ENCODE measurements around the gene EDIL3. TPM values are rescaled to one million over a fixed set of nuclear protein-coding genes. Genes with fewer than 3 reads are reported as not detected.

EDIL3 gene
- total RNA-seq, 1 experiment from 2014 or later = 0.32 TPM

GRCh38 chr5:84379749-84380148 is 4.9 kb downstream of the EDIL3 start:
- ChIA-PET POLR2A (no interaction called here), CTCF (no interaction called here)
- no peak overlapping the region for H3K4me2 ChIP-seq (ENCODE audit: low read length)

GRCh38 chr5:84378961-84379360 is 5.7 kb downstream of the EDIL3 start:
- DNase-seq (ENCODE audit: low read depth, low spot score) (no peak), ATAC-seq (no peak)
- no peak overlapping the region for H2AFZ ChIP-seq (ENCODE audit: low read depth, low read length, poor library complexity, severe bottlenecking)
- H3K4me3 ChIP-seq (replicated peaks in 1 of 2; ENCODE audit: low read depth in 1 of 2, low read length in 2 of 2) = no peak overlapping the region
- H3K9me3 ChIP-seq (ENCODE audit: control insufficient read depth in 1 of 2, insufficient read depth in 1 of 2, low read depth in 1 of 2, low read length in 2 of 2) = no peaks in the 10 kb centered on the region
- no peaks in the 10 kb centered on the region for H3K36me3 ChIP-seq (ENCODE audit: control insufficient read depth in 1 of 2, insufficient read depth in 2 of 2, low read length in 2 of 2)
- H4K20me1 ChIP-seq (ENCODE audit: insufficient read depth) = no peaks in the 10 kb centered on the region
- intact Hi-C loops (cut with micrococcal nuclease) = no loop called here
- no peaks in the 10 kb centered on the region for H3K79me2 ChIP-seq (ENCODE audit: insufficient read depth, low read length)
- ChIA-PET CTCF (no interaction called here), RAD21 (ENCODE audit: low non-redundant PET in 1 of 2, low total read pairs in 2 of 2, uncharacterized antibody in 2 of 2, unreplicated experiment in 2 of 2) (no interaction called here), POLR2A (no interaction called here)
- no peak overlapping the region for H3K4me2 ChIP-seq (ENCODE audit: low read length)
- no peak overlapping the region for H3K27ac ChIP-seq (ENCODE audit: low read depth, low read length)
- no peak for TF ChIP-seq SRF (IDR thresholded peaks at IDR 0.05; ENCODE audit: low read depth)
- TF ChIP-seq CBX3 (IDR thresholded peaks at IDR 0.05; ENCODE audit: low read depth) = no peak
- no peak for TF ChIP-seq MAX (IDR thresholded peaks at IDR 0.05)
- no peak for TF ChIP-seq CEBPB (IDR thresholded peaks at IDR 0.05; ENCODE audit: low read depth)
- TF ChIP-seq EZH2 (IDR thresholded peaks at IDR 0.05) = no peak
- no peak for TF ChIP-seq EGR1 (IDR thresholded peaks at IDR 0.05; ENCODE audit: low read depth)
- no peak for TF ChIP-seq RAD21 (IDR thresholded peaks at IDR 0.05; ENCODE audit: low read depth)
- no peak for TF ChIP-seq POLR2A (IDR thresholded peaks at IDR 0.05; ENCODE audit: borderline replicate concordance, extremely low read depth, insufficient read depth, insufficient read length)
- no peak for TF ChIP-seq ZNF274 (IDR thresholded peaks at IDR 0.05; ENCODE audit: low read depth, low read length)
- no peak for TF ChIP-seq JUND (IDR thresholded peaks at IDR 0.05)
- TF ChIP-seq SIN3A (IDR thresholded peaks at IDR 0.05; ENCODE audit: low read depth) = no peak
- no peak for TF ChIP-seq SP1 (IDR thresholded peaks at IDR 0.05; ENCODE audit: low read depth)
- no peak overlapping the region for H3K9ac ChIP-seq (ENCODE audit: low read length)
- H3K9me2 ChIP-seq (ENCODE audit: insufficient read depth) = no peaks in the 10 kb centered on the region
- BruUV-seq (replicated peaks) = no TSS peak
- H3K4me1 ChIP-seq (ENCODE audit: control insufficient read depth in 1 of 2, insufficient read depth in 2 of 2, low read length in 2 of 2) = no peaks in the 10 kb centered on the region
- H3K27me3 ChIP-seq (ENCODE audit: insufficient read depth, low read length) = no peaks in the 10 kb centered on the region

More at GRCh38 chr5:84379749-84380148, 4.9 kb downstream of the EDIL3 start:
- H3K36me3 ChIP-seq (ENCODE audit: control insufficient read depth in 1 of 2, insufficient read depth in 2 of 2, low read length in 2 of 2) = no peaks in the 10 kb centered on the region
- no peak overlapping the region for H3K4me3 ChIP-seq (replicated peaks in 1 of 2; ENCODE audit: low read depth in 1 of 2, low read length in 2 of 2)
- H3K79me2 ChIP-seq (ENCODE audit: insufficient read depth, low read length) = no peaks in the 10 kb centered on the region
- ATAC-seq (no peak), DNase-seq (ENCODE audit: low read depth, low spot score) (no peak)
- no peaks in the 10 kb centered on the region for H3K9me2 ChIP-seq (ENCODE audit: insufficient read depth)
- H3K9ac ChIP-seq (ENCODE audit: low read length) = no peak overlapping the region
- intact Hi-C loops (cut with micrococcal nuclease) = no loop called here
- RAD21 ChIA-PET (ENCODE audit: low non-redundant PET in 1 of 2, low total read pairs in 2 of 2, uncharacterized antibody in 2 of 2, unreplicated experiment in 2 of 2) = no interaction called here
- no peaks in the 10 kb centered on the region for H4K20me1 ChIP-seq (ENCODE audit: insufficient read depth)
- H3K27me3 ChIP-seq (ENCODE audit: insufficient read depth, low read length) = no peaks in the 10 kb centered on the region
- no TSS peak for BruUV-seq (replicated peaks)
- H2AFZ ChIP-seq (ENCODE audit: low read depth, low read length, poor library complexity, severe bottlenecking) = no peak overlapping the region
- H3K27ac ChIP-seq (ENCODE audit: low read depth, low read length) = no peak overlapping the region
- no peaks in the 10 kb centered on the region for H3K4me1 ChIP-seq (ENCODE audit: control insufficient read depth in 1 of 2, insufficient read depth in 2 of 2, low read length in 2 of 2)
- TF ChIP-seq CBX3 (IDR thresholded peaks at IDR 0.05; ENCODE audit: low read depth) (no peak), EGR1 (IDR thresholded peaks at IDR 0.05; ENCODE audit: low read depth) (no peak), RAD21 (IDR thresholded peaks at IDR 0.05; ENCODE audit: low read depth) (peak; percentile 23; the same call in 1 of the 2 replicates)
- no peaks in the 10 kb centered on the region for H3K9me3 ChIP-seq (ENCODE audit: control insufficient read depth in 1 of 2, insufficient read depth in 1 of 2, low read depth in 1 of 2, low read length in 2 of 2)

All from HCT116 (cell line).